Ishikawa (cell line): ENCODE results near the gene ACSM3.

Experiments used
- CEBPB ChIP-seq: IDR thresholded peaks from 2 replicates; pipeline ENCODE4 v1.6.1; 2012
- CREB1 ChIP-seq: IDR thresholded peaks from 2 replicates; pipeline ENCODE4 v1.6.1; 2012; ENCODE audit warnings: low read depth
- EGR1 ChIP-seq: IDR thresholded peaks from 2 replicates; pipeline ENCODE4 v1.6.1; 2012
- EP300 ChIP-seq: IDR thresholded peaks from 2 replicates; pipeline ENCODE4 v1.6.1; 2012; ENCODE audit warnings: borderline replicate concordance
- FOXM1 ChIP-seq: IDR thresholded peaks from 2 replicates; pipeline ENCODE4 v1.6.1; 2012; ENCODE audit warnings: low read depth, borderline replicate concordance
- MAX ChIP-seq: IDR thresholded peaks from 2 replicates; pipeline ENCODE4 v1.6.1; 2012
- NFIC ChIP-seq: IDR thresholded peaks from 2 replicates; pipeline ENCODE4 v1.6.1; 2012
- RAD21 ChIP-seq: IDR thresholded peaks from 2 replicates; pipeline ENCODE4 v1.6.1; 2012; ENCODE audit warnings: low read depth
- REST ChIP-seq: IDR thresholded peaks from 2 replicates; pipeline ENCODE4 v1.6.1; 2012; ENCODE audit warnings: low read depth, mild to moderate bottlenecking
- TAF1 ChIP-seq: IDR thresholded peaks from 2 replicates; pipeline ENCODE4 v1.6.1; 2012; ENCODE audit warnings: low read depth, mild to moderate bottlenecking
- TCF12 ChIP-seq: IDR thresholded peaks from 2 replicates; pipeline ENCODE4 v1.6.1; 2012; ENCODE audit warnings: low read depth
- TEAD4 ChIP-seq: IDR thresholded peaks from 2 replicates; pipeline ENCODE4 v1.6.1; 2012
- USF1 ChIP-seq: IDR thresholded peaks from 2 replicates; pipeline ENCODE4 v1.6.1; 2012
- YY1 ChIP-seq: IDR thresholded peaks from 2 replicates; pipeline ENCODE4 v1.6.1; 2012; ENCODE audit warnings: low read depth
- ZBTB7A ChIP-seq: IDR thresholded peaks from 2 replicates; pipeline ENCODE4 v1.6.1; 2012; ENCODE audit warnings: low read depth

The ACSM3 gene

GRCh38 chr16:20767577-20767976 is 3.8 kb downstream of the ACSM3 start:
- TF ChIP-seq EP300, result no peak
- no peak for TF ChIP-seq USF1

GRCh38 chr16:20768121-20768520 is 4.3 kb downstream of the ACSM3 start:
- TF ChIP-seq TAF1 (no peak), YY1 (no peak), FOXM1 (no peak), EGR1 (no peak), REST (no peak), EP300 (no peak), NFIC (no peak), RAD21 (no peak), CREB1 (no peak), CEBPB (no peak), TEAD4 (no peak)

GRCh38 chr16:20768818-20769217 is 5.0 kb downstream of the ACSM3 start:
- TF ChIP-seq USF1, result no peak
- TF ChIP-seq REST, result no peak
- no peak for TF ChIP-seq EP300
- TF ChIP-seq TAF1, result no peak
- TF ChIP-seq EGR1, result no peak
- no peak for TF ChIP-seq NFIC
- no peak for TF ChIP-seq FOXM1
- no peak for TF ChIP-seq YY1
- TF ChIP-seq TCF12, result no peak
- no peak for TF ChIP-seq CREB1
- no peak for TF ChIP-seq MAX
- no peak for TF ChIP-seq ZBTB7A
- TF ChIP-seq TEAD4, result no peak
- TF ChIP-seq RAD21, result no peak
- no peak for TF ChIP-seq CEBPB

GRCh38 chr16:20773679-20774078 is 9.9 kb downstream of the ACSM3 start:
- no peak for TF ChIP-seq EGR1
- TF ChIP-seq CEBPB, result no peak
- TF ChIP-seq ZBTB7A, result no peak
- TF ChIP-seq EP300, result no peak
- TF ChIP-seq FOXM1, result no peak
- no peak for TF ChIP-seq USF1
- no peak for TF ChIP-seq CREB1
- no peak for TF ChIP-seq REST
- TF ChIP-seq TCF12, result no peak
- no peak for TF ChIP-seq YY1
- no peak for TF ChIP-seq TAF1
- TF ChIP-seq TEAD4, result no peak
- TF ChIP-seq RAD21, result no peak
- no peak for TF ChIP-seq MAX
- no peak for TF ChIP-seq NFIC
